ENCODE measurements around the gene CCNJL.

CCNJL gene

GRCh38 chr5:160293901-160294561, 18.3 kb downstream of the CCNJL start:
- DNase-seq (ENCODE audit: low spot score) (no peak), FAIRE-seq (no peak)

- DNase-seq (ENCODE audit: low spot score) (no peak), FAIRE-seq (no peak)
These were observed 19.0 kb downstream of the CCNJL start for GRCh38 chr5:160293386-160293785.

GRCh38 chr5:160291467-160291866, 20.9 kb downstream of the CCNJL start:
- no peak for FAIRE-seq
- no peak for DNase-seq (ENCODE audit: low spot score)

- DNase-seq (ENCODE audit: low spot score): no peak
- no peak for FAIRE-seq
These were observed 21.6 kb downstream of the CCNJL start for GRCh38 chr5:160290751-160291150.

GRCh38 chr5:160289721-160290120, 22.6 kb downstream of the CCNJL start:
- no peak for FAIRE-seq
- DNase-seq (ENCODE audit: low spot score): no peak

GRCh38 chr5:160289356-160289651, 23.1 kb downstream of the CCNJL start:
- no peak for FAIRE-seq
- DNase-seq (ENCODE audit: low spot score): no peak

GRCh38 chr5:160287378-160288051, 24.8 kb downstream of the CCNJL start:
- FAIRE-seq: no peak
- DNase-seq (ENCODE audit: low spot score): no peak

GRCh38 chr5:160286947-160287346, 25.4 kb downstream of the CCNJL start:
- FAIRE-seq: no peak

GRCh38 chr5:160285316-160285715, 27.0 kb downstream of the CCNJL start:
- DNase-seq (ENCODE audit: low spot score): no peak
- no peak for FAIRE-seq

More at GRCh38 chr5:160286947-160287346, 25.4 kb downstream of the CCNJL start:
- no peak for DNase-seq (ENCODE audit: low spot score)

- no peak for FAIRE-seq
These were observed 28.0 kb downstream of the CCNJL start for GRCh38 chr5:160284291-160284873.

GRCh38 chr5:160281275-160281674, 31.1 kb downstream of the CCNJL start:
- no peak for DNase-seq (ENCODE audit: low spot score)
- no peak for FAIRE-seq

More at GRCh38 chr5:160284291-160284873, 28.0 kb downstream of the CCNJL start:
- DNase-seq (ENCODE audit: low spot score): no peak

GRCh38 chr5:160280384-160281095, 31.8 kb downstream of the CCNJL start:
- FAIRE-seq (no peak), DNase-seq (ENCODE audit: low spot score) (no peak)

- FAIRE-seq (no peak), DNase-seq (ENCODE audit: low spot score) (no peak)
These were observed 34.0 kb downstream of the CCNJL start for GRCh38 chr5:160278343-160278742.

- DNase-seq (ENCODE audit: low spot score) (no peak), FAIRE-seq (no peak)
These were observed 37.9 kb downstream of the CCNJL start for GRCh38 chr5:160274483-160274931.

- FAIRE-seq: no peak
- no peak for DNase-seq (ENCODE audit: low spot score)
These were observed 39.5 kb downstream of the CCNJL start for GRCh38 chr5:160272889-160273288.

- DNase-seq (ENCODE audit: low spot score) (no peak), FAIRE-seq (no peak)
These were observed 40.1 kb downstream of the CCNJL start for GRCh38 chr5:160272264-160272663.

GRCh38 chr5:160271836-160272235, 40.5 kb downstream of the CCNJL start:
- no peak for DNase-seq (ENCODE audit: low spot score)
- no peak for FAIRE-seq

- DNase-seq (ENCODE audit: low spot score) (no peak), FAIRE-seq (no peak)
These were observed 41.0 kb downstream of the CCNJL start for GRCh38 chr5:160271396-160271795.

GRCh38 chr5:160270704-160271103, 41.7 kb downstream of the CCNJL start:
- FAIRE-seq (no peak), DNase-seq (ENCODE audit: low spot score) (no peak)

- no peak for FAIRE-seq
- no peak for DNase-seq (ENCODE audit: low spot score)
These were observed 43.3 kb downstream of the CCNJL start for GRCh38 chr5:160269017-160269416.

GRCh38 chr5:160268121-160268520, 44.2 kb downstream of the CCNJL start:
- no peak for FAIRE-seq
- no peak for DNase-seq (ENCODE audit: low spot score)

GRCh38 chr5:160266752-160267345, 45.5 kb downstream of the CCNJL start:
- no peak for DNase-seq (ENCODE audit: low spot score)
- no peak for FAIRE-seq

Measured in RCC 7860 (cell line).